ENCODE results near the gene KIAA0825. TPM values are rescaled to one million over a fixed set of nuclear protein-coding genes. Genes with fewer than 3 reads are reported as not detected.
"Not testable (repeated sequence)": the region's sequence is repeated elsewhere in the genome, so short reads cannot be mapped to it uniquely, and the experiment has no call there.

KIAA0825 gene
- total RNA-seq, 1 donor from 2014 or later: 0.99 TPM

DNA sequence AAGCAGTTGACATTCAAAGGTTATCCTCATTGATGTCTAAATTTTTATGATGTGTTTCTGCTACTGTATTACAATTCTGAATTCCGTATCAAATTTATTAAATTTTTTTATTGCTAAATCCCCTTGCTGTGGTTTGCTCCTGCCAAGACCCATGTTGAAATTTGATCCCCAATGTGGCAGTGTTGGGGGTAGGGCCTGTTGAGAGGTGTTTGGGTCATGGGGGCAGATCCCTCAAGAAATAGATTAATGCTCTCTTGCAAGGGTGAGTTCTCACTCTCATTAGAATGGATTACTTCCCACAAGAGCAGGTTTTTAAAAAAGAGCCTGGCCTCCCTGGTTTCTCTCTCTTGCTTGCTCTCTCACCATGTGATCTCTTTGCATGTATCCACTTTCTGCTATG is 442.5 kb downstream of the KIAA0825 start:
- no peak for DNase-seq (ENCODE audit: low read depth in 2 of 2)

DNA sequence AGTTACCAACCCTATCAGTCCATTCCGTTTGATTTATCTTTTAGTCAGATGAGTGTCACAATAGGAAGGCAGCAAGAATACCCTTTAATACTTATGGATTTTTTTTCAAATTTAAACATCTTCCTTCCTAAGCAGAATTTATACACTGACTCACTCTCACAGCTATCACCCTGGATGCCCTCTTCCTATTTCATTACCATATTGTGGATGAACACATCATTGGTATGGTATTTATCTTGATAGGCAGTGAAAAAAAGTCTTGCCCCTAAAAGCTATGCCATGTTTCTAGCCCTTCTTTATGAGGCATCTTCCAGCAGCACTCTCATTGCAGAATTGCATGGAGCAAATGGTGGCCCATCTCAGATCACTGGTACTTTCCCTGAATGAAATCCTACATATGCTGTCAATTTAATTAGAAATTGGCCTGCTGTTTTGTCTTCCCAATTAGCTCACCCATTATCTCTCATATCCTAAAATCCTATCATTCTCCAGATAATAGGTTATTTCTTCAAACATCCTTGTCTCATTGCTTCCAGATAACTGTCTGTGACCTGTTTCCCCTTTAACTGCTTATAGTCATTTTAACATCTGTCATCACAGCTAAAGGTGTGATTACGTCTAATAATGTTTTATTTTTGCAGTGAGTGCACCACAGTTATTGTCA is 443.5 kb downstream of the KIAA0825 start:
- DNase-seq (ENCODE audit: low read depth in 2 of 2): no peak

DNA sequence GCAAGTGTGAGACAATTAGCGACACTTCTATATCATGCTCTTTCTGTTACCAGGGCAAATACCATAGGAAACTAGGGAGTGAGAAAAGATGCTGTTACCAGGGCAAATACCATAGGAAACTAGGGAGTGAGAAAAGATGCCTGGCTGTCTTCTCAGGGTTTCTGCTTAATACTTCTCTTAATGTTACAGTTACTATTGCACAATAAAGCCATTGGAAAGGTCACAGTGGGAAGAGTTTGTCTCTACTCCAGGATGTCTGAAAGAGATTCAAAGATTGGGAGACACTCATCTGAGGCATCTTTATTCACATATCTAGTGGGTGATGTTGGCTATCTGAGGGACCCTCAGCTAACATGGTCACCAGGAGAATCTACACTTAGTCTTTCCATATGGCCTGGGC is 445.3 kb downstream of the KIAA0825 start:
- no peak for DNase-seq (ENCODE audit: low read depth in 2 of 2)

DNA sequence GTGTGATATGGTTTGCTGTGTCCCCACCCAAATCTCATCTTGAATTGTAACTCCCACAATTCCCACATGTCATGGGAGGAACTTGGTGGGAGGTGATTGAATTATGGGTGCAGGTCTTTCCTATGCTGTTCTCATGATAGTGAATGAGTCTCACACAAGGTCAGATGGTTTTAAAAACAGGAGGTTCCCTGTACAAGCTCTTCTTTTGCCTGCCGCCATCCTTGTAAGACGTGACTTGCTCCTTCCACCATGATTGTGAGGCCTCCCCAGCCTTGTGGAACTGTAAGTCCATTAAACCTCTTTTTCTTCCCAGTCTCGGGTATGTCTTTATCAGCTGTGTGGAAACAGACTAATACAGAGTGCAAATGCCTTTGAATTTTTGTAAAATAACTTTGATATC is 447.3 kb downstream of the KIAA0825 start:
- not testable (repeated sequence) for DNase-seq (ENCODE audit: low read depth in 2 of 2)

DNA sequence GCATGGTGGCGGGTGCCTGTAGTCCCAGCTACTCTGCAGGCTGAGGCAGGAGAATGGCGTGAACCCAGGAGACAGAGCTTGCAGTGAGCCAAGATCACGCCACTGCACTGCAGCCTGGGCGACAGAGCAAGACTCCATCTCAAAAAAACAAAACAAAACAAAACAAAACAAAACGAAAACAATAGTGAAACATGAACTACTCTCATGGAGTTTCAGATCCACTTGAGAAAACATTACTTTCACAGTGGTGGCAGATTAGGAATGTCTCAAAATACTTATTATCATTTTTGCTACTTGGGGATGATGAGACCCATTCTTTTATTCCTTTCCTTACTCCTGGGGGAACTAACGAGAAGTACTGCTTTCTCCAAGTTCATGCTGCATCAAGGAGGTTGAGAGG is 448.2 kb downstream of the KIAA0825 start:
- DNase-seq (ENCODE audit: low read depth in 2 of 2): not testable (repeated sequence)

DNA sequence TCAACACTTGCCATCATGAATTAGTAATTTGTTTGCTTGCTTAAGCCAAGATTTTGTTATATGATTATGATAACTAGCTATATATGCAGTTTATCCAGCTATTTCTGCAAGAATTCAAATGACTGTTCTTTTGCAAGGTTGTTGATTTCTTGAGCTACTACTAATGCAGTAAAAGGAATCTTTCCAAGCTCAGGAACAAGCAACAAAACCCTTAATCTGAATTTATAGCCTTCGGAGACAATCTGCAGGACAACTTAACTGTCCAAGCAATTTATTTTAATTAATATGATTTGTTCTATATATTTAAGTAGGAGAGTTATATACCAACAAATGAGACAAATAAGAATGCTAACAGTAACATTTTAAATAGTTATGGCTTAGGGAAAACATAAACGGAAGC is 450.3 kb downstream of the KIAA0825 start:
- no peak for DNase-seq (ENCODE audit: low read depth in 2 of 2)

DNA sequence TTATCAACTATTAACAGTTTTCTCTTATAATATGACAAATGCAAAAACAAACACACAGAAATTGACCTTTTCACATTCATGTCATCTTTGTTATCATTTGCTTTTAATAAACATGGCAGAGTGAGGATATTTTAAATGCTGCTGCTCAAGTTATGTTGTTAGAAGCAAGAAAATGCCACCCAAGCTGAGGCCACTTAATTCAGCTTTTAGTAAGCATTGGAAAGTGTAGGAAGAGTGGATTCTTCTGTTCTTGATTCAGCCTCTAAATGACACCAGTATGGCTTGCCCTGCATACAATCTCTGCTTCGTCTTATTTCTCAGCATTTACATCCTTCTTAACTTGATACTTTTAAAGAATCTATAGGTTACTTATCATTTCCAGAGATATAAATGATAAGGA is 456.6 kb downstream of the KIAA0825 start:
- no peak for DNase-seq (ENCODE audit: low read depth in 2 of 2)

DNA sequence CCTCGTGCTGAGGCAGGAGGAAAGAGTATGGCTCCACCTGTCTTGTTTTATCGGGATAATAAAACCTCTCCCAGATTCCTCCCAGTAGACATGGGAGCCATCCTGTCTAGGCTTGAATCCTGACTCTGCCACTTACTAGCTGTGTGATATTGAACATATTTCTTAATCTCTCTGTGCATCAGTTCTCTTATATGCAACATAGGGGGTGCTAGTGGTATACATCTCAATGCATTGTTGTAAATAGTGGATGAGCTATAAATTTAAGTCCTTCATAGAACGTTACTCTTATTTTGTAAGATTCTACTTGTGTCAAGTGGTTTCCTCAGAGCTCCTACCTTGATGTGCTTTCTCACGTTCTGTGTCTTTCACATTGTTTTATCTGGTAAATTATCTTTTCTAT is 459.3 kb downstream of the KIAA0825 start:
- DNase-seq (ENCODE audit: low read depth in 2 of 2): no peak

DNA sequence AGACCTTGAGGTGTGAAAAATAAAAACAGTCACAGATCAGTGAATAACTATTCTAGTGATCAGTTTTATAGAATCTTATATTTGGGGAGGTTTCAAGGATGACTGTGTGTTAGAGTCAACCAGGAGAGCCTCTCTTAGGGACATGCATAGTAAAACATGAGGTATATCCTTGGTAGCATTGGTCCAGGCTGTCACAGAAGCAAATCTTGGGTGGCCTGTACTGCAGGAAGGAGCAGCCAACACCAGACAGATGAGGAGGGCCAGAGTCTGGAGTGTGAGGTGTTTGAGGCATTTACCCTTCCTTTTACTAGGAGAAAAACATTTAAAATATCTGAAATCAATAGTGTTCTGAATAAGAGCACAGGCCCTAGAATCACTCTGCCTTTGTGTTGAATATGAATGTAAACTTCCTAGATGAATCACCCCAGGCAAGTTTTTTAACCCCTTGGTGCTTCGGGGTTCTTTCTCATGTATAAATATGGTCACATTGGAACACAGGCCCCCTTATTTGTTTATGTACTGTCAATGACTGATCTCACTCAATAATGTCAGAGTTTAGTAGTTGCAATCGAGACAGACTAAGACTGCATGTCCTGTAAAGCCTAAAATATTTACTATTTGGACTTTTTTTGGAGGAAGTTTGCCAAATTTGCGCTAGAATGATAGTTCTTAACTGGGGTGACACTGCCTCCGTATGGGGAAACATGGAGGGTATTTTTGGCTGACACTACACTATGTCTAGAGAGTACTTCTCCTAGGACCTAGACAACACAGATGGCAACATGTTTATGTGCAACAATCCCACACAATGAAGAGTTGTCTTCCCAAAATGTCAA is 460.5 kb downstream of the KIAA0825 start:
- DNase-seq (ENCODE audit: low read depth in 2 of 2): no peak

DNA sequence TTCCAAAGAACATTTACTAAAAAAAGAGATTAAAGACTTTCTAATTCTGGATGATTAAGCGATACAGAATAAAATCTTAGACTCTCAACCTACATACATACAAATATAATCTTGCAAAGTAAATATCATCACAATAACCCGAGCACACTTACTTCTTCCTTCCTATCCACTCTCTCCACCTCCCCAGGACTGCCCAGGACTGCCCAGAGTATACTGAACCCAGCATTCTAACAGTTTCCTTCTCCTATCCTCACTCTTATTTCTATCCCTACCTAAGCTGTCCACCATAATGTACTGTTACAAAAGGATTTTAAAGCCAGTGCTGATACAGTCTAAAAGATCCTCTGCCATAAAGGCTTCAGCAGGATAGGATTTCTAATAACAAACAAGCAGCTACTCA is 463.7 kb downstream of the KIAA0825 start:
- DNase-seq (ENCODE audit: low read depth in 2 of 2): no peak

DNA sequence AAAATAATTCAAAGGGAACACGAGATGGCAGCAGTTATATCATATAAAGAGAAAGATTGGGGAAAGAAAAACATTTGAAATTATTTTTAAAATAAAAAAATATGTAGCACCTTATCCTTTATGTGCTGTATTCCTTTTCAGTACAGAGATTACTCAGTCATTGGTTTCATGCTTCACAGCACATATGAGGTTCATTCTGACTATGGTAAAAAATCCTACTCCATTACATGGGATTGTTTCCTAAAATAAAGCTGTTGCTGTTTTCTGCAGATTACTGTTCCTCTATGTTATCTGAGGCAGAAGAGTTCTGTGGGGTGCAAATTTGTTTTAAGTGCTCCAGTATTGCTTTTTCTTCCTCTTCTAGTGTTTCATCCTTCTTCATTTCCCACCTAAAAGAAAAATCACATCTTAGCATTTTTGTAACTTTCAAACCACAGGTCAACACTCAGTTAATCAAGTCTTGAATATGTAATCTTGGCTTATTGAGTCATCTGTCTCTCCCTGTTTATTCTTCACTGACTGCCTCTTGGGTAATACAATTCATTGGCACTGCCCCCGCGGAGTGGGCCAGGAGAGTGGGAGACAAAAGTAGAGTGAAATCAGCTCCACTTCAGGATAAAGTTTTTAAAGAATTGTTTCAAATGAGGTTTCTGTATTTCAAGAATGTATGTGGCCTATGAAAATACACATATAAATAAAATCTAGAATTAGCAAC is 464.5 kb downstream of the KIAA0825 start:
- DNase-seq (ENCODE audit: low read depth in 2 of 2): no peak

DNA sequence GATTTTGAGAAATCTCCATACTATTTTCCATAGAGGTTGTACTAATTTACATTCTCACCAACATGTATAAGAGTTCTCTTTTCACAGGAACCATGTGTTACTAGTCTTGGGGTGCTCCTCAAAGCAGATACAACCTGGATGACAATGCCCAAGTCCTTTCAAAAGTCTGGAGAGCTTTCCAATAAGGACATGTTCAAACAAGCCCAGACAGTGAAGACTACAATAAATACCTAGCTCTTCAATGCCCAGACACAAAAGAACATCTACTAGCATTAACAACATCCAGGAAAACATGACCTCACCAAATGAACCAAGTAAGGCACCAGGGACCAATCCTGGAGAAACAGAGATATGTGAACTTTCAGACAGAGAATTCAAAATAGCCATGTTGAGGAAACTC is 474.8 kb downstream of the KIAA0825 start:
- DNase-seq (ENCODE audit: low read depth in 2 of 2): not testable (repeated sequence)

DNA sequence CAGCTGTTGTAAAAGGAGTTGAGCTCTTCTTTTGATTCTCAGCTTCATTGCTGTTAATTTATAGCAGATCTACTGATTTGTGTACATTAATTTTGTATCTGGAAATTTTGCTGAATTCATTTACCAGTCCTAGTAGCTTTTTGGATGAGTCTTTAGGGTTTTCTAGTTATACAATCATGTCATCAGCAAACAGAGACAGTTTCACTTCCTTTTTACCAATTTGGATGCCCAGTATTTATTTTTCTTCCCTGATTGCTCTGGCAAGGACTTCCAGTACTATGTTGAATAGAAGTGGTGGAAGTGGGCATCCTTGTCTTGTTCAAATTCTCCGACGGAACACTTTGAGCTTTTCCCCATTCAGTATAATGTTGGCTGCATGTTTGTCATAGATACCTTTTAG is 478.1 kb downstream of the KIAA0825 start:
- DNase-seq (ENCODE audit: low read depth in 2 of 2): no peak

DNA sequence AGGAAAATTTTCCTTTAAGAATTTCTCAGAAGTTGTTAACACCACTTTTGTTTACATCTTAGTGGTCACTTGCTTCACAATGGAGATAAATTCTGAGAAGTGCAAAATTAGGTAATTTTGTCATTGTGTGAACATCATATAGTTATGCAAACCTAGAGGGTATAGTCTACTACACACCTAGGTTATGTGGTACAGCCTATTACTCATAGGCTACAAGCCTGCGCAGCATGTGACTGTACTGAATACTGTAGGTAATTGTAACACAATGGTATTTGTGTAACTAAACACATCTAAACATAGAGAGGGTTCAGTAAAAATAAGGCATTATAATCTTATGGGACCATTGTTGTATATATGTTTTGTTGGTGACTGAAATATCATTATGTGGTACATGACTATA is 488.3 kb downstream of the KIAA0825 start:
- no peak for DNase-seq (ENCODE audit: low read depth in 2 of 2)

DNA sequence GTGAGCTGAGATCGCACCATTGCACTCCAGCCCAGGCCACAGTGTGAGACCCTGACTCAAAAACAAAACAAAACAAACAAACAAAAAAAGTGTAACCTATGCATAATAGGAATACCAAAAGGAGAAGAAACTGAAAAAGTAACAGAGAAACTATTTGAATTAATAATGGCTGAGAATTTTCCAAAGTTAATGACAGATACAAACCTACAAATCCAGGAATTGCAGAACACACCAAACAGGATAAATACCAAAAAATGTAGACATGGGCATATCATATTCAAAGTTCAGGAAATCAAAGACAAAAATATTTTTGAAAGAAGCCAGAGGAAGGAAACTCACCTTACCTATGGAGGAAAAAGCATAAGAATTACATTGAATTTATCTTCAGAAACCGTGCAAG is 493.3 kb downstream of the KIAA0825 start:
- no peak for DNase-seq (ENCODE audit: low read depth in 2 of 2)

DNA sequence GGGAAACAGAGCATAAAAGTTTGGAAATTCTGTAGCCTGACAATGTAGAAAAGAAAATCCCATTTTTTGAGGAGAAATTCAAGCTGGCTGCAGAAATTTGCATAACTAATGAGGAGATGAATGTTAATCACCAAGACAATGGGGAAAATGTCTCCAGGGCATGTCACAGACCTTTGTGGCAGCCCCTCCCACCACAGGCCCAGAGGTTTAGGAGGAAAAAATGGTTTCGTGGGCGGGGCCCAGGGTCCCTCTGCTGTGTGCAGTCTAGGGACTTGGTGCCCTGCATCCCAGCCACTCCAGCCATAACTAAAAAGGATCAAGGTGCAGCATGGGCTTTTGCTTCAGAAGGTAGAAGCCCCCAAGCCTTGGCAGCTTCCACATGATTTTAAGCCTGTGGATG is 502.1 kb downstream of the KIAA0825 start:
- DNase-seq (ENCODE audit: low read depth in 2 of 2): not testable (repeated sequence)

DNA sequence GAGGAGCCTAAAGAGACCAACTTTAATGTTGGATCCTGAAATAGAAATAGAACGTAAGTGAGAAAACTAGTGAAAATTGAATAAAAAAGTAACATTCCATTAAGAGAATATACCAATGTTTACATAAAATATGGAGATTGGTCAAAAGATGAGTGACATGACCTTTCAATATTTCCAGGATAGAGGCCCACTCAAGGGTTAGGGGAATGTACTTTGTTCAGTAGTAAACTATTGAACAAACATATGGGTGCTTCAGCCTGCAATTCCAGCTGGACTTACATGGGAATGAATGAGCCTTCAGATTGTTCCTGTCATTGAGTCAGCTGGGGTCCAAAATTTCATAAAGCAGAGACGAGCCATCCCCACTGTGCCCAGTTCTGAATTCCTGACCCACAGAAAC is 505.3 kb downstream of the KIAA0825 start:
- DNase-seq (ENCODE audit: low read depth in 2 of 2): no peak

DNA sequence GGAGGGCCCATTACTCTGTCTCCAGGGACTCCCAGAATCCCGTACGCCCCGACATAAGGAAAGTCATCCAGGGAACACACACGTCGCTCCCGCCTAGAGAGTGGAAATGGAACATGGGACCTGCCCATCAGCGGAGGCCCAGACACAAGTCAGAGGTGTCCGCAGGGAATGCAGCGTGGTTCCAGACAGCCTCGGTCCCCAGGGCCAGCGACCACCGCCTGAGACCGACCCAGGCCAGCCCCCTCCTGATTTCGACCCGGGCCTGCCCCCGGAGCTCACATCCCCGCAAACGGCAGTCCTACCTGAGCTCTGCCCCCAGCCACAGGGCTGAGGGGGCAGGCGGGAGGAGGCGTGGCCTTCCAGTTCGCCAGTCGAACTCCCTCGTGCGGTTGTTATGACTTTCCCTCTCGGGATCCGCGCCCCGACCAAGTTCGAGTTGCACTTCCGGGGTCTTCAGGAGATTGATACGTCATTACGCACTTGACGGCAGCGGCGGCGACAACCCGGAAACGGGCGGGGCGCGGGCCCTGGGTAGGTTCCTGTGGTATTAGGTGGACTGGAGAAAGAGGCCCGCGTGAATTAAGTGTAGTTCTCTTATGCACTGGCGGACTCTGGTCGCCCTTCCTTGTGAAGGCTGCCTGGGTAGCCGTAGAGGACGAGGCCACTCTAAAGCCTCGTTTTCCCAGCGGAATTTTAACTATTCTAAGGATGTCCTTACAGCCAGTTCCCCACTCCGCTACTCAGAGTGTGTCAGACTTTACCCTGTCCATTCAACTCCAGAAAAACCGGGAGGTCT is 507.0 kb downstream of the KIAA0825 start:
- DNase-seq (ENCODE audit: low read depth in 2 of 2): peak; percentile 86 to 92

DNA sequence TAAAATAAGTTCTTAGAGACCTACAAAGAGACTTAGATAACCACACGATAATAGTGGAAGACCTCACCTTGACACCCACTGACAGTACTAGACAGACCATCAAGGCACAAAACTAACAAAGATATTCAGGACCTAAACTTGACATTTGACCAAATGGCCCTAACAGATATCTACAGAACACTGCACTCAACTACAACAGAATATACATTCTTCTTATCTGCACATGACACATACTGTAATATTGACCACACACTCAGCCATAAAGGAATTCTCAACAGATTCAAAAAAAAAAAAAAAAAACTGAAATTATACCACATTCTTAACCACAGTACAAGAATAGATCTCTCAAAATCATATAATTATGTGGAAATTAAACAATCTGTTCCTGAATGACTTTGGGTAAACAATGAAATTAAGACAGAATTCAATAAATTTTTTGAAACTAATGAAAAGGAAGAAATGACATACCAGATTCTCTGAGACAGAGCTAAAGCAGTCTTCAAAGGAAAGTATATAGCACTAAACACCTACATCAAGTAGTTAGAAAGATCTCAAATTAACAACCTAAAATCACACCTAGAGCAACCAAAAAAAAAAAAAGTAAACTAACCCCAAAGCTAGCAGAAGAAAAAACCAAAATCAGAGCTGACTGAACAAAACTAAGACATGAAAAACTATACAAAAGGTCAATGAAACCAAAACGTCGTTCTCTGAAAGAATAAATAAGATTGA is 514.7 kb downstream of the KIAA0825 start:
- no peak for DNase-seq (ENCODE audit: low read depth in 2 of 2)

Data from lung microvascular endothelial cell (primary cell).